ENCODE measurements around the gene ARHGEF4.
"Not testable (repeated sequence)": the region's sequence is repeated elsewhere in the genome, so short reads cannot be mapped to it uniquely, and the experiment has no call there.

ARHGEF4 gene

GRCh38 chr2:131075578-131075977 lies 238.9 kb downstream of the ARHGEF4 start:
- DNase-seq, result not testable (repeated sequence)

- no peak for DNase-seq
Measured at GRCh38 chr2:131076707-131077106, 240.0 kb downstream of the ARHGEF4 start.

DNA sequence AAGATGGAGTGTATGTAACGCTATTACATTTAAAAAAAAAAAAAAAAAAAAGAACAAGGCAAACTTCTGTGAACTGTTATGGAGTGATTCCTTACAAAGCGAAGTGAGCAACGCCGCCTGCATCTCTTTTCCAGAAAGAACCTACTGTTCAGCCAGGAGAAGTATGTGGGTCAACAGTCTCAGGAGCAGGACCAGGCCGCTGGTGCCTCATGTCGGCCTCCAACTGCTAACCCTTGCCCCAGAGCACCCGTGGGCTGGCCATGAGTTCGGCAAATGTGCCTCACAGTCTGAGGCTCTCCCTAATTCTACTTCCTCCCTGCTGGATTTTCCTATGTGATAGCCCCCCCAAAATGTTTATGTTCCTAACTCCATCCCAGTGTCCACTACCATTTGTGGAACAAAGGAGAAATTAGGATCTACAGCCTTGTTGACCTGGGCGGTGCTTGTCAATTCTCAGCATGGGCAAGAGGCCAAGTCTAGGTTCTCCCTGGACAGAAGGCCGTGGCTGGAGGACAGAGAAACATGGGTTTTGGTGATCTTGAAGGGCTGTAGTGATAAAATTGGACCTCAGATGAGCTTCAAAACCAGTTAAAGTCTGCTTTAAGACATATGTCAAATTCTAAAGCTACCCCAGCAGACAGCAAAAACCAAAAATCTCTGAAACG lies 240.6 kb downstream of the ARHGEF4 start:
- DNase-seq, result peak in 1 of 56 donors; percentile 8

DNA sequence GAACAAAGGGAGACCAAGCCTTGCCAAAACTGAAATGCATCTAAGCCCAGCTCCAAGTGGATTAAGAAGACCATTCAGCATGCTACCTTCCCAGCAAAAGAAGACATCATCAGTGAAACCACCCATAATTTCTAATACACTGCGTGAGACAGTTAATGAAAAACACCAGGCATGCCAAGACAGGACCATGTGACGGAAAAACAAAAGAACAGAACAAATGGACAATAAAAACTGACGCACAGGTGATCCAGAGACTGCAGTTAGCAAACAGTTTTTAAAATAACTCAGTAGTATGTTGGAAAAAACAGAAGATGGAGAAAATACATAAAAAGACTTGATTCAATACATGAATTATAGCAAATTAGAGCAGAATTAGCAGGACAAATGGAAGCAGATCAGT lies 241.3 kb downstream of the ARHGEF4 start:
- DNase-seq, result no peak

- DNase-seq, result not testable (repeated sequence)
Measured at GRCh38 chr2:131079931-131080330, 243.2 kb downstream of the ARHGEF4 start.

DNA sequence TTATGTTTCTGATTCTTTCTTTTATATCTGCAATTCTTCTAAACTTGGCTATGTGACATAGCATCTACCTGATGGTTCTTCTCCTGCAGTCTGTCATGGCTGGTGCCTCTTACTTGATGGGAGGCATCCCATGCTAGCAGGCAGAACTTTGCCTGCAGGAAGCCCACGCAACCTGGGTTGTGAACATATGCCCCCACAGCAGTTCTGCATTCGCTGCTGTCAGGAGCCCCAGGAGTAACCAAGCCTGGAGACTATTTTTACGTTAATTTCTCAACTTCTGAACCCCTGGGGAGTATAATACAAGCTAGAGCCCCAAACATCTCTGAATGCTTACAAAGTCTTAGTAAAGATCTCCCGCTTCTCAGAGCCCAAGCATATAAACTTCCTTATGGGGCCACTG lies 244.5 kb downstream of the ARHGEF4 start:
- peak in 4 of 56 donors; percentile 9 to 39 (median 22) for DNase-seq

DNA sequence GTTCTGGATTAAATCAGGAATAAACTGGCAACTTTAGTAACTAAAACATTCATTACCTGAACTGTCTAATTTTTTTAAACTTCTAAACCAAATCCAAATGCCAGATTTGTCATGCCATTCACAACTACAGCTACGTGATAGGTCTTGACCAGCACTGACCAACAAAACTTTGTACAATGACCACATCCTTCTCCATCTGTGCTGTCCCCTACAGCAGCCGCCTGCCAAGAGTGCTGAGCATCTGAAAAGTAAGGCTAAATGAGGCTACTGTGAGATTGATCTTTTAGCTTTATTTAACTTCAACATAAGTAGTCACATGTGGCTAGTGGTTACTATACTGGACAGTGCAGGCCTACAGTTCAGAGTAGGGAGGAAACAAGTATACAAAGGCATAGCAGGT lies 248.9 kb downstream of the ARHGEF4 start:
- no peak for DNase-seq

DNA sequence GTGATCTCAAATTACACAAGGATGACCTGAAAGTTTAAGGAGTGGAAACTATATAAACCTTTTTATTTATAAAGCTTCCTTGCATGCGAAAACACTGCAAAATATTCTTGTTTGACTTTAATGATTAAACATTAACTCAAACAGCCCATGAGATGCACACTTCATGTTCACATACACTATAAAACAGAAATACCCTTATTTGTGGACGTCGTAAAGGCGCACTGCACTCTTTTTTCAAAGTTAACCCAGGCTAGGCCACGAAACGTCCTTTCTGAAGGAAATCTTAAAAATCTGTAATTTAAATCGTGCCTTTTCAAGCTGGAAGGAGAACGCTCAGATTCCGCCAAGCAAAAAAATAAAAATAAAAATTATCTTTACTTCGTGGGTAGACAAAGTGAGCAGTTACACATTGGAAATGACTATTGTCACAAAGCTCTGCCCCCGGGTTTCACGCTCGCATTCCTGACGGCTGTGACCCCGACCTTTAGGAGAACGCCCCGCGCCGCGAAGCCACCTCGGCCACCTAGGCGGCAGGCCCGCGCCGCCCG lies 255.8 kb downstream of the ARHGEF4 start:
- DNase-seq, result peak in 3 of 56 donors; percentile 34 to 55 (median 43)

- DNase-seq, result peak in 55 of 56 donors; percentile 13 to 93 (median 81)
Measured at GRCh38 chr2:131093006-131093695, 256.4 kb downstream of the ARHGEF4 start, which contains the start of gene FAM168B. TSS of gene FAM168B (minus strand) at chr2:131093460. CDS start at chr2:131082646, 10,814 bp downstream.

DNA sequence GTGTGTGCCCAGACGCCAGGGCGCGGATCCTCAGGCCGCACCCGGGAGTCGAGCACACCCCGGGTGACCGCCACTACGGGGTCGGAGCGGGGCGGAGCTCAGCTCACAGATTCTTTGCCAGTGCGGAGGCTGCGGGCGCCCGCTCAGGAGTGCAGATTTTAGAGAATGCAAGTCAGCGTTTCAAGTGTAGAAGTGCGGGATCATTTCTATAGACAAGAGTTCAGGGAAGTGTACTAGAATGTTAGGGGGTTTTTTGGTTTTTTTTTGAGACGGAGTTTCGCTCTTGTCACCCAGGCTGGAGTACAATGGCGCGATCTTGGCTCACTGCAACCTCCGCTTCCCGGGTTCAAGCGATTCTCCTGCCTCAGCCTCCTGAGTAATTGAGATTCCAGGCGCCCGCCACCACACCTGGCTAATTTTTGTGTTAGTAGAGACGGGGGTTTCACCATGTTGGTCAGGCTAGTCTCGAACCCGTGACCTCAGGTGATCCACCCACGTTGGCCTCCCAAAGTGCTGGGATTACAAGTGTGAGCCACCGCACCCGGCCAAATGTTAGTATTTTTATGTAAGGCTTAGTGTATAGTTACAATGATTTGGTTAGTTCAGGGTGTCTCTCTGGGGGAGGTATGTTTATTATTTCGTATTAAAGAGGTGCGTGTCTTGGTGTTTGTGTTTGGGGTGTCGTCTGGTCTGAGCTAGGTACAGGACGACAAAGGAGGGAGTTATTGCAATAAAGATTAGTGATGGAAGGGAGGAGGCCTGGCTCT lies 257.2 kb downstream of the ARHGEF4 start:
- peak in 24 of 56 donors; percentile 8 to 91 (median 76) for DNase-seq

DNA sequence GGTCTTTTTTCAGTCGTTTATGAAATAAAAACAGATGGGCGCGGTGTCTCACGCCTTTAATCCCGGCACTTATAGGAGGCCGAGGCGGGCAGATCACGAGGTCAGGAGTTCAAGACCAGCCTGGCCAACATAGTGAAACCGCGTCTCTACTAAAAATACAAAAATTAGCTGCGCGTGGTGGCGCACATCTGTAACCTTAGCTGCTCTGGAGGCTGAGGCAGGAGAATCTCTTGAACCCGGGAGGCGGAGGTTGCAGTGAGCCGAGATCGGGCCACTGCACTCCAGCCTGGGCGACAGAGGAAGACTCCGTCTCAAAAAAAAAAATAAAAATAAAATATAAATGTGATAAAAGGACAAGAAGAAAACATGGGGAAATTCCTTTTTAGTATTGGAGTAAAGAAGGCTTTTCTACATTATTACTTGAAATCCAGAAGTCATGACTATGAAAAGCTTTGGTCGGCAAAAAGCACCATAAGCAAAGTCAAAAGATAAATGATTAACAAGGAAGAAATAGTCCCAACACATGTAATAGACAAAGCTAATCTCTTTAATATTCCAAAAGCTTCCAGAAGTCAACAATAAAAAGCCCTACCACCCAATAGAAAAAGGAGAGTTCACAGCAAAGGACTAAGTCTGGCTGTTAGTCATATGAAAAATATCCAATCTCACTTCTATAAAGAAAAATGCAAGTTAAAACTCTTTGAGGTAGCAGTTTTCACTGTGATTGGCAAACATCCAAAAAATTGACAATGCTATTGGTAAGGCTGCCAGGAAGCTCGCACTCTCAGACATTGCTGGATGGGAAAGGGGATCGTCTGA lies 258.0 kb downstream of the ARHGEF4 start:
- DNase-seq, result no peak
